NCI-H2107 treated with DMSO at 0.1 percent for 48 hours (cell line): ENCODE data around the gene CEP126.
A peak's percentile ranks its signal among the peaks of the same experiment; 100 is the strongest.

Experiments
- DNase-seq: peaks from one replicate; lab custom pipeline; 2025; ENCODE audit not compliant: unreplicated experiment; lab: John Stamatoyannopoulos, UW

The CEP126 gene

DNA sequence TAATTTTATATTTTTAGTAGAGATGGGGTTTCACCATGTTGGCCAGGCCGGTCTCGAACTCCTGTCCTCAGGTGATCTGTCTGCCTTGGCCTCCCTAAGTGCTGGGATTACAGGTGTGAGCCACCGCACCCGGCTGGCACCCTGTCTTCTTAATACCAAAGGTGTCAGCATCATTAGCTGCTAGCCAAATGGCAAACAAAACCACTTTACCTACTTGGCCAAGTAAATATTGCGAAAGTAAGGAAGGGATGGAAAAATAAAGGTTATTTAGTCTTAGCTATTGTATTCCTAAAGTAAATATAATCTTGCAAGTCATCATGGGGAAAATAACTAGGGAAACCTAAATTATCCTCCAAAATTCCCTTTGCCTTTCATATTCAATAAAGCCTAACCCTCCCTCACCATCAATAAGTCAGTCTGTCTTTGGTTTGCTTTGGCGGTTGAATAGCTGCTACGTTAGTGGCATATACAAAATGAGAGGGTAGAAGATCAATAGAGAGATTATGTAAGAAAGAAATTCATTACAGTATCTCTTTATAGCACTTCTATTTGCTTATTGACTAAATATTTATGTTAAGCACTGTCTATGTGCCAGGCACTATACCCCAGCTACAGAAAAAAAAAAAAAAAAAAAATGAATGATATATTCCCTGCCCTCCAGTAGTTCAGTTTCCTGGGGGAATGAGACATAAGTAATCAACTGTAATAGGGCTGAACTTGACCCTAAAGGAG lies 92.2 kb downstream of the CEP126 start:
- no peak for DNase-seq

DNA sequence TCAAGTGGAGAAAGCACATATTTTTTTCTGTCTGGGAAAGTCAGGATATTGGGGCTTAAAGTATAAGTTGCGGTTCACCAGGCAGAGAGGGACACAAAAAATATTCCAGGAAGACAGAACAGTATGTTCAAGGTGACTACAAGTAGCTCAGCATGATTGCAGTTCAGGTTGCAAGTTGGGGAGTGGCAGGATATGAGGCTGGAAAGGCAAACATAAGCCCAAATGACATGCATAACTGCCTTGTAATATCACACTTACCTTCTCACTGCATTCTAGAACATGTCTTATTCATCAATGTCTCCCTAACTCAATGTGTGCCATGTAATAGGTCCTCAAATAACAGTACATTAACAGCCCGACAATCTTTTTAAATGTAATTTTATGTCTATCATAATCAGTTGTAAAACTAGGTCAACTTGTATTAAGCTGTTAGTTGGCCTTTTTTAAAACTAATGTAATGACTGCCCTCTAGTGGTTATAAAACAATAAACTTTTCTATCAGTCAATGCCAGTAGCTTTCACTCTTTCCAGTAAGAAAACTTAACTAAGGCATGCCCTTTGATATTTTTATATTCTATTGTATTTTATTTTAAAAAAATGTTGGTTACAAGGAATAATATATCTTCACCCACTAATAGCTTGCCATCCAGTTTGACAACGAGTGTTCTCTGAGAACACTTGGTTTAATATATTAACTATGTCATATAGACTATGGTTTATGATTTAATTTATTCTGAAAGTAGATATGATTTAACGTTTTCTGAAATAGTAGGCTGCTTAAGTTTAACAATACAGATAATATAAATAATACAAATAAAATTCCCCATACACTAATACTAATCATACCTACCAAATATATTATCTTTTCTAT lies 93.0 kb downstream of the CEP126 start:
- peak; percentile 72 for DNase-seq

DNA sequence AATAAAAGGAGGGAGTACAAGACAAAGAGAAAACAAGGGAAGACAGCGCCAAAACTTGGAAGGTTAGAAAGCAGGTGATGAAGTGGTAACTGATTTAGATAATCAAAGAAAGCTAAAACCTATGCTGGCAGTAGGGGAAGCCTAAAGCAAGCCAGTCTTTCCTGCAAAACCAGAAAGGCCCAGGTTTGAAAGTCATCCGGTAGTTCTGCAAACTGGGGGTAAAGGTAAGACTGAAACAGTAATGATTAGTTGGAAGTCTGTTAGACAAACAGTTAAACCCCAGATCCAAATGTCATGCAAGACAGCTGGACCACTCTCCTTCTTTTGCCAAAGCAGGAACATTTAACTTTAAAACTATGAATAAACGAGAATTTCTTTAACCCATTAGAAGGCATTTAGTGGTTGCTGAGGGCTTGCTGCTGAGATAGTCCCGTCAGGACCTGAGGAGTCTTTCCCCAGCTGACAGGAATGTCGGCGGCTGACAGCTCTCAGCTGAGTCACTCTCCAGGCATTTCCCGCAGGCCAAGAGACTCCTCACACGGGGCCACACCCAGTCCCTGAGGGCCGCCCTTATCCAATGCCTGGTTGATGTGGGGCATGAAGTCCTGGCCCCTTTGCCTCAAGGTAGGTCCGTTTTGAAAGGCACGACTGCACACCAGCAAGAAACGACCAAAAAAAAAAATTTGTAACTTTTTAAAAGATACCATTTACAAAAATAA lies 96.1 kb downstream of the CEP126 start:
- DNase-seq = no peak

DNA sequence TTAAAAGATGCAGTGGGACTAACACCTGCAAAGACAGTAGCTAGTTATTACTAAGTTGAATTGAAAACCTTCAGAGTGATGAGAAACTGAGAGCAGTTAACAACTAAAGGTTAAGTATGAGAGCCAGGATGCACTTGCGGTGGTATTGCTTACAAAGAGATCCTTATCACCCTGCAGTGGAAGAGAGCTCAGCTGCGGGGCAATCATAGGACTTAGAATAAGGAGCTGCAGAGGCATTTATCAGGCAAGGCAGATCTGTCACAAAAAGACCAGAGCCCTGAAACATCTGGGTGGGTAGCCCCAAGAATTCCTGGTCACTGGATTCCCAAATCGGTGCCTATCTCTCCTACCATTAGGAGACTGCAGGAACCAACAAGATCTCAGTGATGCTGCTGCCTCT lies 98.1 kb downstream of the CEP126 start:
- DNase-seq = no peak

DNA sequence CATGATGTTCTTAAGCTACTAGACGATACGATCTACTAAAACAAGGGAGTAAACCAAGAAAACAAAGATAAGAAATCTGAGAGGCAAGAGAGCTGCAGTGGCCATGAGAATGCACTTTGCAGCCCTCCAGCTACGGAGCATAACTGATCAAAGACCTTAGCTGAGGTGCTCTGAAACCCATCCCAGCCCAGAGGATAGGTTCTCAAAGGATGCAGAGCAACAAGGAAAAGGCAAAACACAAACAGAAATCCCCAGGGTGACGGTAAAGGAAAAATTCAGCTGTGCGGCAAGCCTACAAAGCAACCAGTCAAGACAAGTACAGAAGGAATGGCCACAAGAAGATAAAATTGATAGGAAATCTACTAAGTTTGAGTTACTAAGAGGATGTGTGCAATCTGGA lies 99.9 kb downstream of the CEP126 start:
- no peak for DNase-seq

DNA sequence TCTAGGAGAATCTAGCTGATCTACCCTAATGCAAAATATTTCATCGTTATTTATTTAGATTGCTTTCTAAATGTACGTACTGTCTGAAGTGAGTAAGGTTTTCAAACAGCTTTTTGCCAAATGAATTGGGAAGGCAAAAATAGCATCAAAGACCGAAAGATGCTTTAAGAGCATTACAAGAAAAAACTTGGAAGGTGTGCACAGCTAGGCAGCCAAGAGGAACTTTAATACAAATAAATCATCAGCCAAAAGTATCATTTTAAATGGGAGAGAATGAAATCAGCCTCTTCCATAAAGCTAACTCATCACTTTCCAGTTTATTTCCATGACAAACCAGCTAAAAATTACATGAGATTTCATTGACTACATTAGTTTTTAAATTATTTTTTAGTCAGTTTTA lies 102.2 kb downstream of the CEP126 start:
- DNase-seq = no peak

DNA sequence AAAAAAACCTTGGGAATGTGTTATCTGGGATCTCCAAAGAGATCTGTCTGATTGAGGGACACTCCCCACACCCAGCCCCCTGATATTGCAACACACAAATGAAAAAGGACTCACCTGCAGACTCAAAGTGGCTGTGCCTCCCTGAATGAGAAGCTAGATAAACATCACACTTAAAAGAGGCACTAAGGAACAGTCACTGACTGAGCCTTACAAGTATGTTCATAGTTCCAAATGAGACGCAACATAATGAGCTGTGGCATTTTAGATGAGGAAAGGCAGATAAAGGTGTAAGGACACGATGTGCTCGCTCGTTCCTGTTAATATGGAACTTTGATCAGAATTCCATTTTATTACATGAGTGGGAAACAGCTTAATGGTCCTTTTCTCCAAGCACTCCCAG lies 111.4 kb downstream of the CEP126 start:
- no peak for DNase-seq

DNA sequence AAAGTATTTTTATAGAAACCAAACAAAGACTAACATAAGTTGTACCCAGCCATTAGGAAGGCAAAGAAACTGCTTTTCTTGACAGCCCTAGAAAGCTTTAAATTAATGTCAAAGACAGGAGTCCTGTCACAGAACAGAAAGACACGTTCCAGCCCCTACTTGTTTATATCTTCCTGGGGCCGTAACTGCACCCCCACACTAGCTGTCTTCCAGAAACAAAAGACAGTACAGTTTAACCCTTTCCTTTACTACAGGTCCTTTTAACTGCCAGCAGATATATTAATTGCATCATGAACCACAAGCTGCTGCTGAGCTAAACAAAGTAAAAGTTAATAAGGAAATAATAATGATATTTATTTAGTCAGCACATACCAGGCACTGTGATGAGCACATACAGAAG lies 112.1 kb downstream of the CEP126 start:
- DNase-seq = no peak

DNA sequence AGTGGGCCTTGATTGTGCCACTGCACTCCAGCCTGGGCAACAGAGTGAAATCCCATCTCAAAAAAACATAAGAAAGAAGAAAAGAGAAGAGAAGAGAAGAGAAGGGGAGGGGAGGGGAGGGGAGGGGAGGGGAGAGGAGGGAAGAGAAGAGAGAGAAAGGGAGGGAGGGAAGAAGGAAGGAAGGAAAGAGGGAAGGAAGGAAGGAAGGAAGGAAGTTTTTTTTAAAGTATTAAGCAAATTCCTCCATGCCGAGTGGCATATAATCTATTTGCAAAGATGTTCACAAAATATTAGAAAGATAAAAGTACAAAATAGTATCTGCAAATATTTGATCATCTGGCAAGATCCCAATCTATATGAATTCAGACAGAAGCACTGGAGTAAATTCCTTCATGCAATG lies 121.9 kb downstream of the CEP126 start:
- no peak for DNase-seq

DNA sequence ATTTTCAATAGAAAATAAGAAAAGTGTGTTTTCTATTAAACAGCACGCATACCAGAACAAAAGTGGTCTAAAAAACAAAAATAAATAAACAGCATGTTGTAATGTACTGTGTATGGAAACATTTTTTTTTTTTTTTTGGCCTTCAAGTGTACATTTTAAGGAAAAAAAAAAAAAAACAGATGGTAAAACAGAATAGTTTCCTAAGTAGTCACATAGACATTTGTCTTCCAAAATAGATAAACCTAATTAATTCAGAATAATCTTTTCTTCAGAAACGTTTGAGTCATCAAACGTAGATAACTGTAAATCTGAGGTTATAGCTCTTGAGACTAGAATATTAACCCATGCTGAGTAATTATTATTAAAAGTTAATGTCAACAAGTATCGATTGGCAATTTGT lies 132.0 kb downstream of the CEP126 start:
- no peak for DNase-seq

DNA sequence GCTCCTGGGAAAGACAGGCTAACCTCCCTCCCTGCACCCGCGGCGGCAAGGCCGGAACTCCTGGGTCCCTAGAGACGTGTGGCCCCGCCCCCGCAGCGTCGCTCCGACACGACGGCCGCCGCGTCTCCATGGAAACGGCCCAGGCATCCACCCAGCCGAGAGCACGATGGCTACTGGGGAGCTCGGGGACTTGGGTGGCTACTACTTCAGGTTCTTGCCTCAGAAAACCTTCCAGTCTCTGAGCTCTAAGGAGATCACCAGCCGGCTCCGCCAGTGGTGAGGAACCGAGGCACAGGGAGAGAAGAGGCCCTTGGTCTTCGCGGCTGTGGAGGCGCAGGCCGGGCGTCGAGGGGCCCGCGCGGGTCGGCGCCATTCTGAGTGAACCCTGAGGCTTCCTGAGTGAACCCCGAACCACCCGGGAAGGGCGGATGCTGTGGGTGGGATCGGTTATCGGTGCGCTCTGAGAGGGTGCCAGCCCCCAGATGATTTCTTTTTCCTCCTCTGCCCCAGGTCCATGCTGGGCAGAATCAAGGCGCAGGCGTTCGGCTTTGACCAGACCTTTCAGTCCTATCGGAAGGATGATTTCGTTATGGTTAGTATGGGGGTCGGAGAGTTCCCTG lies 132.6 kb downstream of the CEP126 start, which contains the start of gene CFAP300:
TSS of gene CFAP300 (plus strand) at position 133 of the 620 bp plus-strand sequence. CDS start at position 167, 34 bp downstream.
- peak; percentile 20 for DNase-seq
